ENCODE measurements around the gene CCRL2. TPM values are rescaled to one million over a fixed set of nuclear protein-coding genes. Genes with fewer than 3 reads are reported as not detected.

The CCRL2 gene
- total and polyA plus RNA-seq, 2 donors from 2014 or later: 2.1 to 2.8 TPM

DNA sequence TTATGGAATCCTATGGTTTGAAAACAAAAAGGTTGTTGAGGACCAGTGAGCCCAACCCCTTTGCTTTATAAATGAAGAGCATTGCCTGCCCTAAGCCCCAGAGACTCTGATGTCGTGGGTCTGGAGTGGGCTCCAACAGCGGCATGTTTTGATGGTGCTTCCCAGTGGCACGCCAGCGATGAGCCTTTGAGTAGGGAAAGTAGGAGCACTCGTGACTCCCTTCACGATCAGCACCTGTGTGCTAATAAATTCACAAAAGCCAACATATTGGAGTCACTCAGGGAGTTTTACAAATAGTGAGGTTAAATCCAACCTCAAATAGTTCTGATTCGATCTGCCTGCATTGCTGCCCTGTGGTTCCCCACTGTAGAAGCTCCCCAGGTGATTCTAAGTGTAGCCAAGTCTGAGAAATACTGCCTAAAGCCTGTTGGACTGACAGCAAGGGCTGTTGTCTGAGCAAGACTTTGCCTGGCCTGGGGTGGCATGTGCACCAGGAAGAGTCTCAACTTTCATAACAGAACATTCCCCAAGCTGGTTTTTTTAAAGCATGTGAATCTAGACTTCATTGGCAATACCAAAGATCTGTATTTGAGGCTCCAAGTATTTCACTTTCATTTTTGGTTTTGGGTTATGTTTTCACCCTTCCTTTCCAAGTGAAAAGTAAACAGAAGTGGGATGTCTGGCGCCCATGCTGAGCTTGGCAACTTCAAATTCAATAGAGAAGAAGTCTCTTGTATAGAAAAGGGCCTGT lies 26.4 kb upstream of the CCRL2 start:
- no peaks in the 10 kb centered on the region for H3K27me3 ChIP-seq (ENCODE audit: control insufficient read depth, insufficient read depth, low read length)
- TF ChIP-seq CTCF (IDR thresholded peaks at IDR 0.05; ENCODE audit: borderline replicate concordance, extremely low read depth, insufficient read depth): no peak
- no peak overlapping the region for H3K4me3 ChIP-seq (ENCODE audit: low read length in 3 of 3)

DNA sequence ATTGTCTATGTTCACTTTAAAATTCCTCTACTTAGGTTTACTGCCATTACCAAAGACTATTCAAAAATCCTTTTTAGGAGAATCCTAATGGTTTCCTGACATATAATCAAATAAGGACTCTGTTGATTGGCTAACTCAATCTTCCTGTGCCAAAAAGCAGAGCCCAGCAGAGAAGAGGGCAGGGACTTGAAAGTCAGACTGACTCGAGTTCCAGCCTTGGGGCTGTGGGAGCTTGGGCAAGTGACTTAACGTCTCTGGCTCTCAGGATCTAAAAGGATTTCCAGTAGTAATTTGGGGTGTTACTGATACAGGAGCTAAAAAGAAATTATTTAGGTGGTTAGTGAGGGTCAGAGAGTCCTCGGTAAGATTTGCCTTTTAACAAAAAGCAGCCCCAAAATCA lies 25.4 kb upstream of the CCRL2 start:
- intact Hi-C loops (cut with DNase I): no loop called here
- Histone ChIP-seq H3K27ac (ENCODE audit: low read depth in 2 of 2, low read length in 2 of 2) (no peak overlapping the region), H3K36me3 (ENCODE audit: control insufficient read depth in 2 of 3, insufficient read depth in 3 of 3, low read length in 3 of 3) (no peaks in the 10 kb centered on the region), H3K4me1 (ENCODE audit: control insufficient read depth in 2 of 3, insufficient read depth in 2 of 3, low read depth in 1 of 3, low read length in 3 of 3) (peaks cover 0 to 2% (median 0%) of the 10 kb centered on the region in 3 donors), H3K27me3 (ENCODE audit: control insufficient read depth, insufficient read depth, low read length) (no peaks in the 10 kb centered on the region), H3K9me3 (ENCODE audit: control insufficient read depth in 2 of 3, insufficient read depth in 1 of 3, low read length in 3 of 3) (no peaks in the 10 kb centered on the region), H3K9ac (ENCODE audit: low read length in 3 of 3) (no peak overlapping the region), H3K4me3 (ENCODE audit: low read length in 3 of 3) (no peak overlapping the region)
- DNase-seq: no peak
- FAIRE-seq: no peak
- no peak for TF ChIP-seq CTCF (IDR thresholded peaks at IDR 0.05; ENCODE audit: borderline replicate concordance, extremely low read depth, insufficient read depth)

More for the DNA sequence above, 26.4 kb upstream of the CCRL2 start:
- intact Hi-C loops (cut with DNase I): no loop called here
- DNase-seq: no peak
- H3K27ac ChIP-seq (ENCODE audit: low read depth in 2 of 2, low read length in 2 of 2): peak overlapping the region in 1 of 2 donors; percentile 71
- no peak overlapping the region for H3K9ac ChIP-seq (ENCODE audit: low read length in 3 of 3)
- no peak for FAIRE-seq
- no peaks in the 10 kb centered on the region for H3K36me3 ChIP-seq (ENCODE audit: control insufficient read depth in 2 of 3, insufficient read depth in 3 of 3, low read length in 3 of 3)
- H3K4me1 ChIP-seq (ENCODE audit: control insufficient read depth in 2 of 3, insufficient read depth in 2 of 3, low read depth in 1 of 3, low read length in 3 of 3): peaks cover 0 to 2% (median 0%) of the 10 kb centered on the region in 3 donors
- no peaks in the 10 kb centered on the region for H3K9me3 ChIP-seq (ENCODE audit: control insufficient read depth in 2 of 3, insufficient read depth in 1 of 3, low read length in 3 of 3)

DNA sequence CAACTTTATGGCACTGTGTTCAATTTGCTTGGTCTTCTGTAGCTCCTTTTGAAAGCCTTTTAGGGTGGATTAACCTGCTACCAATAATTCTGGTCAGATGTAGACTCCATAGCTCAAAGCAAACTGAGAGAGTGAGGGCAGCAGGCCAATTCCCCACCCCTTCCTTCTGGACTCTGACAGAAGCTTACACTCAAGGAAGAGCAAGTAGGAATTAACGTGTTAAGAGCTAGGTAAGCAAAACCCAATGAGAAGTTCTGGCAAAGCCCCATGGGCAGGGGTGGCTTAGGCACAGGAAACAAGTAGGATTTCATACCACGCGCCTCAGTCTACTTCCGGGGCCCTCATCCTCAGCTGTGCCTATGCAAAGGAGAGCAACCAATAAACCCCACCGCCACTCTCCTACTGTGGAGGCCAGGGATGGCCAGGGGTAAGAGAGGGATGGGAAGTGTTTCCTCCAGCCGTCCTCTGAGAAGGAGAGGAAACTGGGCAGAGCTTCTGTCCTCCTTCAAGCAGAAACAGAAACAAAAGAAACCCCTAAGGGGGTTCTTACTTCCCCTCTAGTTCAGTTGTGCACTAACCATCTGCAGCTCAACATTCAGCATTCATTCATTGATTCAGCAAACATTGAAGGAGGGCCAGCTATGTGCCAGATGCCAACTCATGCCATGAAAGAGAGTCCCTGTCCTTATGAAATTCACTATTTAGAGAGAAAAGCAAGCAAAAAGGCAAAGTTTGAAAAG lies 23.7 kb upstream of the CCRL2 start:
- intact Hi-C loops (cut with DNase I): no loop called here
- H3K36me3 ChIP-seq (ENCODE audit: control insufficient read depth in 2 of 3, insufficient read depth in 3 of 3, low read length in 3 of 3): no peaks in the 10 kb centered on the region
- H3K27ac ChIP-seq (ENCODE audit: low read depth in 2 of 2, low read length in 2 of 2): no peak overlapping the region
- no peaks in the 10 kb centered on the region for H3K9me3 ChIP-seq (ENCODE audit: control insufficient read depth in 2 of 3, insufficient read depth in 1 of 3, low read length in 3 of 3)
- no peak for DNase-seq
- H3K27me3 ChIP-seq (ENCODE audit: control insufficient read depth, insufficient read depth, low read length): no peaks in the 10 kb centered on the region
- H3K4me3 ChIP-seq (ENCODE audit: low read length in 3 of 3): no peak overlapping the region
- FAIRE-seq: no peak
- peaks cover 0 to 2% (median 0%) of the 10 kb centered on the region in 3 donors for H3K4me1 ChIP-seq (ENCODE audit: control insufficient read depth in 2 of 3, insufficient read depth in 2 of 3, low read depth in 1 of 3, low read length in 3 of 3)
- no peak for TF ChIP-seq CTCF (IDR thresholded peaks at IDR 0.05; ENCODE audit: borderline replicate concordance, extremely low read depth, insufficient read depth)
- no peak overlapping the region for H3K9ac ChIP-seq (ENCODE audit: low read length in 3 of 3)

Measured in kidney (tissue), 14 donors.